Measurements from ENCODE around the gene TMEM203. TPM values are rescaled to one million over a fixed set of nuclear protein-coding genes. Genes with fewer than 3 reads are reported as not detected.

TMEM203 gene
- total and polyA plus RNA-seq, 2 of the 13 experiments (the other 11 are each of a cell fraction or from before 2014, with no cell fraction given), result 23.4 to 36.7 TPM

DNA sequence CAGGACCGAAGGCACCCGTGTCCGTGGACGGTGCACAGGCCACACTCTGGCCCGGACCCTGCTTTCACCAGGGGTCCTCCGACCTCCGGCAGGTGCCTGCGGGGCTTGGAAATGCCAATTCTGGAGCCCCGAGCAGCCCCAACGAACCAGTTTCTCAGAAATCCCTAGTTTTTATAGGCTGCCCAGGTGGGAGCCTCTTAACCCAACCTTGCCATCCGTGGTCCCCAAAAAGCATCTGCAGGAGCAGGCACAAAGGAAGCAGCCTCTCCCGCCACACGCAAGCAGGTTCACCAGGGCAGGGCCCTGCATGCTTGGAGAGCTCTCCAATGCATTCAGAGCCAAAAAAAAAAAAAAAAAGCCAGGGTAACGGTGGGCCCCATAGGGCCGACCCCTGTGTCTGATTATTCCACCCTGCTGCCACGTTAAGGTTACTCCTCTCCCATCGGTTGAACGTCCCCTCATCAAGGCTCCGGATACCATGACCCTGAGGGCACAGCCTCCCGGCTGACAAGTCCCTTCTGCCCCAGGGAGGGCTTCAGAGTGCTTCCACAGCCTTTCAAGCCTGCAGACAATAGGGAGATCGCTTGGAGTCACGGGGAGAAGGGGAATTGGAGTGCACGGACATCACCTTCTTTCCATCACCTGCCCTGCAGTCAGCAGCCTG is 4.1 kb downstream of the TMEM203 start (continued):
- no peak for TF ChIP-seq ZNF646 (CRISPR knock-in tag; IDR thresholded peaks at IDR 0.05)
- no peak for TF ChIP-seq NFRKB (IDR thresholded peaks at IDR 0.05)
- TF ChIP-seq HBP1 (CRISPR knock-in tag; IDR thresholded peaks at IDR 0.05; ENCODE audit: low read depth), result no peak
- TF ChIP-seq CAMTA2 (CRISPR knock-in tag; IDR thresholded peaks at IDR 0.05; ENCODE audit: borderline replicate concordance), result no peak
- TF ChIP-seq GPN1 (CRISPR knock-in tag; IDR thresholded peaks at IDR 0.05; ENCODE audit: borderline replicate concordance), result no peak
- TF ChIP-seq KLF11 (CRISPR knock-in tag; IDR thresholded peaks at IDR 0.05), result no peak
- TF ChIP-seq ZNF225 (CRISPR knock-in tag; IDR thresholded peaks at IDR 0.05), result no peak
- no peak for TF ChIP-seq BCL6 (CRISPR knock-in tag; IDR thresholded peaks at IDR 0.05)
- no peak; the same call in 1 of the 2 replicates for TF ChIP-seq REL (CRISPR knock-in tag; conservative IDR thresholded peaks at IDR 0.05)
- no peak for TF ChIP-seq RBFOX2 (IDR thresholded peaks at IDR 0.05; ENCODE audit: low read depth, low read length)
- peak; percentile 8 for TF ChIP-seq ASH2L (IDR thresholded peaks at IDR 0.05; ENCODE audit: insufficient read length, low read depth, low read length)
- TF ChIP-seq ZMYM2 (CRISPR knock-in tag; IDR thresholded peaks at IDR 0.05), result no peak
- no peak for TF ChIP-seq SKI (IDR thresholded peaks at IDR 0.05; ENCODE audit: partially characterized antibody)
- TF ChIP-seq, protein P1, sequence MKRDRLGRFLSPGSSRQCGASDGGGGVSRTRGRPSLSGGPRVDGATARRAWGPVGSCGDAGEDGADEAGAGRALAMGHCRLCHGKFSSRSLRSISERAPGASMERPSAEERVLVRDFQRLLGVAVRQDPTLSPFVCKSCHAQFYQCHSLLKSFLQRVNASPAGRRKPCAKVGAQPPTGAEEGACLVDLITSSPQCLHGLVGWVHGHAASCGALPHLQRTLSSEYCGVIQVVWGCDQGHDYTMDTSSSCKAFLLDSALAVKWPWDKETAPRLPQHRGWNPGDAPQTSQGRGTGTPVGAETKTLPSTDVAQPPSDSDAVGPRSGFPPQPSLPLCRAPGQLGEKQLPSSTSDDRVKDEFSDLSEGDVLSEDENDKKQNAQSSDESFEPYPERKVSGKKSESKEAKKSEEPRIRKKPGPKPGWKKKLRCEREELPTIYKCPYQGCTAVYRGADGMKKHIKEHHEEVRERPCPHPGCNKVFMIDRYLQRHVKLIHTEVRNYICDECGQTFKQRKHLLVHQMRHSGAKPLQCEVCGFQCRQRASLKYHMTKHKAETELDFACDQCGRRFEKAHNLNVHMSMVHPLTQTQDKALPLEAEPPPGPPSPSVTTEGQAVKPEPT (CRISPR knock-in tag; IDR thresholded peaks at IDR 0.05; ENCODE audit: low read depth), result no peak
- 0 out of 2 replicates have a peak, but pooled peaks have one; percentile 2 for TF ChIP-seq ZNF547 (CRISPR knock-in tag; IDR thresholded peaks at IDR 0.05)
- no peak for TF ChIP-seq ZFY (CRISPR knock-in tag; IDR thresholded peaks at IDR 0.05)
- no peak for TF ChIP-seq BRD4 (CRISPR knock-in tag; IDR thresholded peaks at IDR 0.05)
- TF ChIP-seq, protein P2, sequence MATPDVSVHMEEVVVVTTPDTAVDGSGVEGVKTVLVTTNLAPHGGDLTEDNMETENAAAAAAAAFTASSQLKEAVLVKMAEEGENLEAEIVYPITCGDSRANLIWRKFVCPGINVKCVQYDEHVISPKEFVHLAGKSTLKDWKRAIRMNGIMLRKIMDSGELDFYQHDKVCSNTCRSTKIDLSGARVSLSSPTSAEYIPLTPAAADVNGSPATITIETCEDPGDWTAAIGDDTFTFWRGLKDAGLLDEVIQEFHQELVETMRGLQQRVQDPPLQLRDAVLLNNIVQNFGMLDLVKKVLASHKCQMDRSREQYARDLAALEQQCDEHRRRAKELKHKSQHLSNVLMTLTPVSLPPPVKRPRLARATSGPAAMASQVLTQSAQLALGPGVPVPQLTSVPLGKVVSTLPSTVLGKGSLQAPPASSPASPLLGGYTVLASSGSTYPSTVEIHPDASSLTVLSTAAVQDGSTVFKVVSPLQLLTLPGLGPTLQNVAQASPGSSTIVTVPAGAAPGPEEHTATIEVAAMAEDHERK (CRISPR knock-in tag; IDR thresholded peaks at IDR 0.05; ENCODE audit: low read depth), result no peak
- TF ChIP-seq ZFP36L1 (CRISPR knock-in tag; IDR thresholded peaks at IDR 0.05), result no peak
- peak; percentile 47; the same call in 1 of the 2 replicates for TF ChIP-seq ZSCAN31 (CRISPR knock-in tag; IDR thresholded peaks at IDR 0.05; ENCODE audit: low read depth)
